Vagina (tissue), 2 donors: ENCODE data around the gene SLC35G2. TPM values are rescaled to one million over a fixed set of nuclear protein-coding genes. Genes with fewer than 3 reads are reported as not detected.
A peak's percentile ranks its signal among the peaks of the same experiment; 100 is the strongest.
"Not testable (repeated sequence)": the region's sequence is repeated elsewhere in the genome, so short reads cannot be mapped to it uniquely, and the experiment has no call there.

Source experiments
- DNase-seq, 2 donors: peaks; one replicate each; pipeline ENCODE4 v3.0.0-alpha.2; 2017; ENCODE audit errors: extremely low spot score in 2 of 2
- H3K27ac ChIP-seq: fragments of 200-600 bp; sonication (generic); one replicate; pipeline ENCODE4 v1.5.1; 2019
- H3K27me3 ChIP-seq: fragments of 200-600 bp; sonication (generic); one replicate; pipeline ENCODE4 v1.5.1; 2019
- H3K36me3 ChIP-seq, 2 donors: fragments of 200-600 bp; sonication (generic); one replicate each; pipeline ENCODE4 v1.5.1; 2017 to 2019
- H3K4me1 ChIP-seq: fragments of 200-600 bp; sonication (generic); one replicate; pipeline ENCODE4 v1.5.1; 2019
- H3K4me3 ChIP-seq, 2 donors: fragments of 200-600 bp; sonication (generic); 1 replicate in 1 of 2; 2 replicates in 1 of 2; pipeline ENCODE4 v1.5.1; 2016 to 2019
- H3K9me3 ChIP-seq: fragments of 200-600 bp; sonication (generic); one replicate; pipeline ENCODE4 v1.5.1; 2019
- CTCF ChIP-seq, 3 experiments: fragments of 450-650 bp in 2 of 3; fragments of 200-600 bp in 1 of 3; sonication (generic) in 1 of 3; IDR thresholded peaks; one replicate each; pipeline ENCODE4 v1.5.1; 2017 to 2019; ENCODE audit warnings: antibody characterized with exemption in 3 of 3, mild to moderate bottlenecking in 2 of 3, moderate library complexity in 2 of 3
- POLR2A ChIP-seq, 2 donors: fragments of 450-650 bp; IDR thresholded peaks; one replicate each; pipeline ENCODE4 v1.6.1; 2017; ENCODE audit warnings: antibody characterized with exemption in 2 of 2, mild to moderate bottlenecking in 2 of 2, moderate library complexity in 2 of 2
- POLR2AphosphoS5 ChIP-seq, 2 donors: sonication (generic); formaldehyde crosslinking; IDR thresholded peaks; one replicate each; pipeline ENCODE4 v1.9.0; 2017; ENCODE audit warnings: antibody characterized with exemption in 2 of 2, mild to moderate bottlenecking in 2 of 2, low read depth in 1 of 2; ENCODE audit not compliant: insufficient read depth in 1 of 2
- intact Hi-C: fragments of 100-400 bp; cut with DNase I; formaldehyde crosslinking; loops from one replicate; pipeline ENCODE4 v1.15.1; 2023
- total RNA-seq: library from RNA; depleted of rRNA; stranded (reverse); fragments of >200 nt; gene quantifications from one replicate; pipeline ENCODE4 v1.2.3, GENCODE V29; 2016

SLC35G2 gene
- total RNA-seq, 1 donor from 2014 or later: 9.3 TPM

GRCh38 chr3:136898549-136898948, 79.6 kb downstream of the SLC35G2 start:
- Histone ChIP-seq H3K27ac (no peak overlapping the region), H3K4me3 (no peak overlapping the region), H3K36me3 (no peaks in the 10 kb centered on the region), H3K9me3 (peaks cover under 1% of the 10 kb centered on the region), H3K4me1 (peaks cover 23% of the 10 kb centered on the region), H3K27me3 (no peaks in the 10 kb centered on the region)
- DNase-seq: no peak
- intact Hi-C loops: no loop called here
- no peak for TF ChIP-seq CTCF (IDR thresholded peaks at IDR 0.05)
- TF ChIP-seq POLR2AphosphoS5 (IDR thresholded peaks at IDR 0.05; ENCODE audit: insufficient read depth in 1 of 2, low read depth in 1 of 2): peak in 1 of 2 donors; percentile 24
- TF ChIP-seq POLR2A (IDR thresholded peaks at IDR 0.05): no peak

- TF ChIP-seq CTCF (IDR thresholded peaks at IDR 0.05) (no peak), POLR2AphosphoS5 (IDR thresholded peaks at IDR 0.05; ENCODE audit: insufficient read depth in 1 of 2, low read depth in 1 of 2) (no peak), POLR2A (IDR thresholded peaks at IDR 0.05) (no peak)
- Histone ChIP-seq H3K27me3 (no peaks in the 10 kb centered on the region), H3K4me1 (peaks cover 19% of the 10 kb centered on the region), H3K4me3 (no peak overlapping the region), H3K36me3 (no peaks in the 10 kb centered on the region), H3K27ac (no peak overlapping the region), H3K9me3 (peaks cover 5% of the 10 kb centered on the region)
- DNase-seq: no peak
- intact Hi-C loops: no loop called here
Measured at GRCh38 chr3:136898954-136899353, 80.0 kb downstream of the SLC35G2 start.

- Histone ChIP-seq H3K27me3 (no peaks in the 10 kb centered on the region), H3K9me3 (peaks cover 12% of the 10 kb centered on the region), H3K27ac (no peak overlapping the region), H3K4me1 (peaks cover 12% of the 10 kb centered on the region), H3K4me3 (no peak overlapping the region), H3K36me3 (no peaks in the 10 kb centered on the region)
- no peak for TF ChIP-seq POLR2A (IDR thresholded peaks at IDR 0.05)
- TF ChIP-seq CTCF (IDR thresholded peaks at IDR 0.05): no peak
- no peak for TF ChIP-seq POLR2AphosphoS5 (IDR thresholded peaks at IDR 0.05; ENCODE audit: insufficient read depth in 1 of 2, low read depth in 1 of 2)
- DNase-seq: no peak
- intact Hi-C loops: no loop called here
Measured at GRCh38 chr3:136899622-136900158, 80.8 kb downstream of the SLC35G2 start.

GRCh38 chr3:136900694-136901093, 81.8 kb downstream of the SLC35G2 start:
- Histone ChIP-seq H3K9me3 (peaks cover 12% of the 10 kb centered on the region), H3K4me1 (peaks cover 12% of the 10 kb centered on the region)
- intact Hi-C loops, DNase-seq, H3K27ac ChIP-seq, H3K27me3 ChIP-seq, H3K4me3 ChIP-seq, H3K36me3 ChIP-seq: not testable (repeated sequence)

- no peak overlapping the region for H3K4me3 ChIP-seq
- no peak for TF ChIP-seq POLR2A (IDR thresholded peaks at IDR 0.05)
- no peak for TF ChIP-seq POLR2AphosphoS5 (IDR thresholded peaks at IDR 0.05; ENCODE audit: insufficient read depth in 1 of 2, low read depth in 1 of 2)
- peaks cover 12% of the 10 kb centered on the region for H3K9me3 ChIP-seq
- no peak for DNase-seq
- H3K36me3 ChIP-seq: no peaks in the 10 kb centered on the region
- H3K4me1 ChIP-seq: peaks cover 19% of the 10 kb centered on the region
- intact Hi-C loops: no loop called here
- H3K27me3 ChIP-seq: no peaks in the 10 kb centered on the region
- H3K27ac ChIP-seq: no peak overlapping the region
Measured at GRCh38 chr3:136901391-136901790, 82.5 kb downstream of the SLC35G2 start.

- Histone ChIP-seq H3K4me1 (peaks cover 25% of the 10 kb centered on the region), H3K9me3 (peaks cover 12% of the 10 kb centered on the region)
- H3K27me3 ChIP-seq, H3K4me3 ChIP-seq, intact Hi-C loops, DNase-seq, H3K36me3 ChIP-seq, H3K27ac ChIP-seq: not testable (repeated sequence)
Measured at GRCh38 chr3:136902530-136902929, 83.6 kb downstream of the SLC35G2 start.
